Measurements from ENCODE around the gene NAV2. TPM values are rescaled to one million over a fixed set of nuclear protein-coding genes. Genes with fewer than 3 reads are reported as not detected.

The NAV2 gene
- total RNA-seq, 1 experiment from 2014 or later, result 2.1 TPM

DNA sequence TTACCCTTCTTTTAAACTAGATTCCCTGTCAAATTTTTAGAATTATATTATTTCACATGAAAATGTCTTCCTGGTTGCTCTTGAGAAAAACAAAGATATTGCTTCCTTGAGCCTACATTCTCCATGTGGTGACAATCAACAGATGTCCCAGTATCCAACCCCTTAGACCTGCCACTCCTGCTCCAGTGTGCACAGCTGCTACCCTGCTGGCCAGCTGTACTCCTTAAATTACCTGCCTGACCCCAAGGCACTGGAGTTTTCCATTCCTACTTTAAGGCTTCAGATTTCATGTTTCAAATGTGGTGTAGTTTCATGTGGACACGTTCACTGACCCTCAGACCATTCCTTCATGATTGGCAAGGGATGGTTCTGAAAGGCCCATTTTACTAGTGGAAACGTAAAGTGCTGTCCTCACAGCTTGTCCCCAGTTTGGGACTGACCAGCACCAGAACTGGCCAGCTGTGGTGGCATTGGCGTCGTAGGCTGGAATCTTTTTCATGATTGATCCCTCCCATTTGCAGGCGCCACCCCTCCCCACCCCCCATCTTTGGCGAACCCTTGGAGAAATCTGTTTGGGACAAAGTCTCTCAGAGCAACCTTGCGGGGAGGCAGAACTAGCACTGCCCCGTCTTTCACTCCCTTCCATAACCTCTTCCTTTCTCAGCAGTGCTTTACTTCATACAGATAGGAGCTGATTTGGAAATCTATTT lies 324.1 kb downstream of the NAV2 start:
- H3K27me3 ChIP-seq (ENCODE audit: insufficient read depth, low read length), result peaks cover 27% of the 10 kb centered on the region
- H3K4me1 ChIP-seq (ENCODE audit: control insufficient read depth in 1 of 2, insufficient read depth in 2 of 2, low read length in 2 of 2), result no peaks in the 10 kb centered on the region
- H3K4me2 ChIP-seq (ENCODE audit: low read length), result no peak overlapping the region
- H3K79me2 ChIP-seq (ENCODE audit: insufficient read depth, low read length), result no peaks in the 10 kb centered on the region
- H3K4me3 ChIP-seq (replicated peaks in 1 of 2; ENCODE audit: low read depth in 1 of 2, low read length in 2 of 2), result no peak overlapping the region
- H3K9me3 ChIP-seq (ENCODE audit: control insufficient read depth in 1 of 2, insufficient read depth in 1 of 2, low read depth in 1 of 2, low read length in 2 of 2), result no peaks in the 10 kb centered on the region
- H3K9me2 ChIP-seq (ENCODE audit: insufficient read depth), result no peaks in the 10 kb centered on the region
- no peak for DNase-seq (ENCODE audit: low read depth, low spot score)
- TF ChIP-seq, protein P1, sequence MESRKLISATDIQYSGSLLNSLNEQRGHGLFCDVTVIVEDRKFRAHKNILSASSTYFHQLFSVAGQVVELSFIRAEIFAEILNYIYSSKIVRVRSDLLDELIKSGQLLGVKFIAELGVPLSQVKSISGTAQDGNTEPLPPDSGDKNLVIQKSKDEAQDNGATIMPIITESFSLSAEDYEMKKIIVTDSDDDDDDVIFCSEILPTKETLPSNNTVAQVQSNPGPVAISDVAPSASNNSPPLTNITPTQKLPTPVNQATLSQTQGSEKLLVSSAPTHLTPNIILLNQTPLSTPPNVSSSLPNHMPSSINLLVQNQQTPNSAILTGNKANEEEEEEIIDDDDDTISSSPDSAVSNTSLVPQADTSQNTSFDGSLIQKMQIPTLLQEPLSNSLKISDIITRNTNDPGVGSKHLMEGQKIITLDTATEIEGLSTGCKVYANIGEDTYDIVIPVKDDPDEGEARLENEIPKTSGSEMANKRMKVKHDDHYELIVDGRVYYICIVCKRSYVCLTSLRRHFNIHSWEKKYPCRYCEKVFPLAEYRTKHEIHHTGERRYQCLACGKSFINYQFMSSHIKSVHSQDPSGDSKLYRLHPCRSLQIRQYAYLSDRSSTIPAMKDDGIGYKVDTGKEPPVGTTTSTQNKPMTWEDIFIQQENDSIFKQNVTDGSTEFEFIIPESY (IDR thresholded peaks at IDR 0.05; ENCODE audit: extremely low read depth, insufficient replicate concordance, low read length), result no peak
- no peak for TF ChIP-seq SP1 (IDR thresholded peaks at IDR 0.05; ENCODE audit: low read depth)
- TF ChIP-seq POLR2AphosphoS5 (IDR thresholded peaks at IDR 0.05; ENCODE audit: low read depth, low read length), result no peak
- TF ChIP-seq FOSL1 (IDR thresholded peaks at IDR 0.05; ENCODE audit: low read depth), result no peak
- TF ChIP-seq, protein P2, sequence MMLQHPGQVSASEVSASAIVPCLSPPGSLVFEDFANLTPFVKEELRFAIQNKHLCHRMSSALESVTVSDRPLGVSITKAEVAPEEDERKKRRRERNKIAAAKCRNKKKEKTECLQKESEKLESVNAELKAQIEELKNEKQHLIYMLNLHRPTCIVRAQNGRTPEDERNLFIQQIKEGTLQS (IDR thresholded peaks at IDR 0.05), result no peak
- no peak for TF ChIP-seq CTCF (IDR thresholded peaks at IDR 0.05 in 2 of 3, conservative IDR thresholded peaks at IDR 0.05 in 1 of 3; ENCODE audit: borderline replicate concordance in 1 of 3, insufficient read depth in 1 of 3, low read depth in 2 of 3, low read length in 2 of 3)
- H3K36me3 ChIP-seq (ENCODE audit: control insufficient read depth in 1 of 2, insufficient read depth in 2 of 2, low read length in 2 of 2), result no peaks in the 10 kb centered on the region
- ATAC-seq, result no peak
- no peak overlapping the region for H3K9ac ChIP-seq (ENCODE audit: low read length)
- BruUV-seq (replicated peaks), result no TSS peak
- no peak overlapping the region for H2AFZ ChIP-seq (ENCODE audit: low read depth, low read length, poor library complexity, severe bottlenecking)
- H4K20me1 ChIP-seq (ENCODE audit: insufficient read depth), result no peaks in the 10 kb centered on the region
- ChIA-PET POLR2A (no interaction called here), CTCF (no interaction called here), RAD21 (ENCODE audit: low non-redundant PET in 1 of 2, low total read pairs in 2 of 2, uncharacterized antibody in 2 of 2, unreplicated experiment in 2 of 2) (no interaction called here)
- intact Hi-C loops (cut with micrococcal nuclease), result no loop called here
- no peak overlapping the region for H3K27ac ChIP-seq (ENCODE audit: low read depth, low read length)

All from HCT116 (cell line).